Measurements from ENCODE around the gene LSG1.

- TF ChIP-seq, protein P1, sequence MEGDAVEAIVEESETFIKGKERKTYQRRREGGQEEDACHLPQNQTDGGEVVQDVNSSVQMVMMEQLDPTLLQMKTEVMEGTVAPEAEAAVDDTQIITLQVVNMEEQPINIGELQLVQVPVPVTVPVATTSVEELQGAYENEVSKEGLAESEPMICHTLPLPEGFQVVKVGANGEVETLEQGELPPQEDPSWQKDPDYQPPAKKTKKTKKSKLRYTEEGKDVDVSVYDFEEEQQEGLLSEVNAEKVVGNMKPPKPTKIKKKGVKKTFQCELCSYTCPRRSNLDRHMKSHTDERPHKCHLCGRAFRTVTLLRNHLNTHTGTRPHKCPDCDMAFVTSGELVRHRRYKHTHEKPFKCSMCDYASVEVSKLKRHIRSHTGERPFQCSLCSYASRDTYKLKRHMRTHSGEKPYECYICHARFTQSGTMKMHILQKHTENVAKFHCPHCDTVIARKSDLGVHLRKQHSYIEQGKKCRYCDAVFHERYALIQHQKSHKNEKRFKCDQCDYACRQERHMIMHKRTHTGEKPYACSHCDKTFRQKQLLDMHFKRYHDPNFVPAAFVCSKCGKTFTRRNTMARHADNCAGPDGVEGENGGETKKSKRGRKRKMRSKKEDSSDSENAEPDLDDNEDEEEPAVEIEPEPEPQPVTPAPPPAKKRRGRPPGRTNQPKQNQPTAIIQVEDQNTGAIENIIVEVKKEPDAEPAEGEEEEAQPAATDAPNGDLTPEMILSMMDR (IDR thresholded peaks at IDR 0.05) = no peak
- no peak for TF ChIP-seq POLR2A (IDR thresholded peaks at IDR 0.05)
Observed at GRCh38 chr3:194610689-194611088, 61.3 kb downstream of the LSG1 start.

Measured in right lobe of liver (tissue), 4 donors.